GM23248 (cell line): Measurements from ENCODE around the gene HTR2A.

Source experiments
- EZH2 ChIP-seq: fragments of 200-600 bp; sonication (generic); IDR thresholded peaks from 2 replicates; pipeline ENCODE4 v1.6.1; 2018; ENCODE audit warnings: antibody characterized with exemption, mild to moderate bottlenecking; ENCODE audit not compliant: insufficient read depth, poor library complexity, severe bottlenecking
- EZH2phosphoT487 ChIP-seq: fragments of 200-600 bp; sonication (generic); IDR thresholded peaks from 2 replicates; pipeline ENCODE4 v1.6.1; 2018; ENCODE audit warnings: antibody characterized with exemption, moderate library complexity, mild to moderate bottlenecking, low read depth; ENCODE audit not compliant: insufficient read depth

DNA sequence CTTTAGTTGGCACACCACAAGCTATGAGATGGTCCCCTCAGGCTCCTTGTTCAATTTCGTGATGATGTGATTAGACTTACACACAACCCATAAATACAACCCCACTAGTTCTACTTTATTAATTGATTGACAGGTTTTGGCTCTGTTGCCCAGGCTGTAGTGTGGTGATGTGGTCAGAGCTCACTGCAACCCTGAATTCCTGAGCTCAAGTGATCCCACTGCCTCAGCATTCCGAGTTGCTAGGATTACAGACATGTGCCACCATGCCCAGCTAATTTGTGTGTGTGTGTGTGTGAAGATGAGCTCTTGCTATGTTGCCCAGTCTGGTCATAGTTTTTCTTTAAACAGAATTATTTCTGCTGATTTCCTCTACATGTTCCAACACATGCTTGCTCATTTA, 17.5 kb upstream of the HTR2A start:
- TF ChIP-seq EZH2 (no peak), EZH2phosphoT487 (no peak)
